NCI-H2107 (cell line): ENCODE results near the gene ZC3H11A.
"Not testable (repeated sequence)": the region's sequence is repeated elsewhere in the genome, so short reads cannot be mapped to it uniquely, and the experiment has no call there.

Experiments used
- DNase-seq: peaks from one replicate; lab custom pipeline; 2025; lab: John Stamatoyannopoulos, UW

Gene ZC3H11A

GRCh38 chr1:203781962-203782361 is 13.5 kb upstream of the ZC3H11A start:
- DNase-seq, result no peak

GRCh38 chr1:203789966-203790365 is 5.5 kb upstream of the ZC3H11A start:
- no peak for DNase-seq

DNA sequence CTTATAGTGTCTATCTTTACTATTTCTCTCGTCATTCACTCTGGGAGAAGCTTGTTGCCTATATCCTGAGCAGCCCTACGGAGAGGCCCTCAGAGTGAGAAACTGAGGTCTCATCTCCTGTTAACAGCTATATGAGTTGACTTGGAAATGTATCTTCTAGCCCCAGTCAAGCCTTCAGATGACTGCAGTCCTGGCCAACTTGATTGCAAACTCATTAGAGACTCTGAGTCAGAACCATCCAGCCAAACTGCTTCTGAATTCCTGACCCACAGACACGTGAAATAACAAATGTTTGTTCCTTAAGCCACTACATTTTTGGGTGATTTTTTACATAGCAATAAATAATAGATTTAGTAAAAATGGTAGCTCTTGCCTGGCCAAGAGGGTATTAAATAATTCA is 3.9 kb upstream of the ZC3H11A start:
- no peak for DNase-seq

GRCh38 chr1:203792486-203792885 is 2.9 kb upstream of the ZC3H11A start:
- DNase-seq, result no peak

DNA sequence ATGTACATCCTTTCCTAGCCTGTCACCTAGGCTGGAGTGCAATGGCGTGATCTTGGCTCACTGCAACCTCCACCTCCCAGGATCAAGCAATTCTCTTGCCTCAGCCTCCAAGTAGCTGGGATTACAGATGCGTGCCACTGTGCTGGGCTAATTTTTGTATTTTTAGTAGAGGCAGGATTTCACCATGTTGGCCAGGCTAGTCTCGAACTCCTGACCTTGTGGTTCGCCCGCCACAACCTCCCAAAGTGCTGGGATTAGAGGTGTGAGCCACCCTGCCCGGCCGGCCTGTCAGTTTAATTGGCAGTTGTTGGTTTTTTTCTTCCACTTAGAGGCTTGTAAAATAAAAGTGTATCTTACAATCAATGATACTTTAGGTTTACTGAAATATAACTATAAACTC is 1.9 kb upstream of the ZC3H11A start:
- not testable (repeated sequence) for DNase-seq

- no peak for DNase-seq
These were observed 521 bp upstream of the ZC3H11A start for GRCh38 chr1:203794764-203795440.

GRCh38 chr1:203796236-203796605 is 798 bp downstream of the ZC3H11A start:
- no peak for DNase-seq

DNA sequence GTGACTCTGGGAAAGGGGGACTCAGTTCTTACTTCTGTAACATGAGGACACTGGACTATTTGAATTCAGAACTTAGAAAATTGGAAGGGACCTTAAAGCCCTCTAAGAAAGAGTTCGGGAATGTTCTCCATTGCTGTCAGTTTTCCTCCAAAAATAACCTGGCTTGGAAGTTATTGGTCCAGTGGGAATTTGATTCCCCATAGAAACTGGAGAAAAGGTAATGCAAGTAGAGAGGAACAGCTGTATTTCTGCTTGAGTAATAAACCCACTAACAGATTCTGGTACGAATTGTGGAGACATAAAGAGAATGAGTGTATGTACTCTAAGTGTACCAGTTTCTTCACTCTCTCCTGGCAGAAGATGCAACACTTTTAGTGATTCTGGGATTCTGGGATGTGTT is 1.8 kb downstream of the ZC3H11A start:
- DNase-seq, result no peak

GRCh38 chr1:203797948-203798655 is 2.7 kb downstream of the ZC3H11A start:
- no peak for DNase-seq

GRCh38 chr1:203799157-203799556 is 3.7 kb downstream of the ZC3H11A start:
- no peak for DNase-seq

GRCh38 chr1:203799971-203800370 is 4.5 kb downstream of the ZC3H11A start:
- DNase-seq, result no peak

DNA sequence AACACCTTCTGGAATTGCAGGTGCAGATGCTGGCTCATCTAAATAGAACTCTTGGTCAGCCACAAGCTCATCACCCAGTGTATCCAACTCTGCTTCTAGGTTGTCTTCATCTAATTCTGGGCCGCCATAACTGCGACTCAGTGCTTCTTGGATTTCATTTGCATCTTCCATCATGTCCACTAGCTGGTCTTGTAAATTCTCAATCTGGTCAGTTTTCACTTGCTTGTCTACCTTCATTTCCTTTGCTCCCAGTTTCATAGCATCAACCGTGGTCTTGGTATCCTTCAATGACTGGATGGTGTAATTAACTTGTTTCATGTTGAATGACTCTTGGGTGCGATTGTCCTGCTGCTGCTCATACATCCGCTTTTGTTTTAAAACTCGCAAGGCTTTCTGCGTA is 10.3 kb downstream of the ZC3H11A start:
- DNase-seq, result no peak

- DNase-seq, result no peak
These were observed 11.8 kb downstream of the ZC3H11A start for GRCh38 chr1:203807196-203807595.

- DNase-seq, result no peak
These were observed 18.3 kb downstream of the ZC3H11A start for GRCh38 chr1:203813581-203814341.

DNA sequence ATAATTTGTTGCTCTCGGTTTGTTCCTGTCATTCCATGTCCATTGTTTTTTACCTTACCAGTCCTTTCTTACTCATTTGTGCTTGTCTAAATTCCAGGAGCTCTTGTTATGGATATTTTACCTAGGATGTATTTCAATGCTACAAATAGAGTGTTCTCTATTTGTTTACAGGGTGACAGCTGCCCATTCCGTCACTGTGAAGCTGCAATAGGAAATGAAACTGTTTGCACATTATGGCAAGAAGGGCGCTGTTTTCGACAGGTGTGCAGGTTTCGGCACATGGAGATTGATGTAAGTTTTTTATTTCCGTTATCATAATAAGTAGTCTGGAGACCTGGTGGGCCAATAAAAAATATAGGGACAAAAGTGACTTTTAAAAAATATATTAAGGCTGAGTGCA is 23.0 kb downstream of the ZC3H11A start:
- no peak for DNase-seq

- DNase-seq, result no peak
These were observed 27.9 kb downstream of the ZC3H11A start for GRCh38 chr1:203823306-203823705.

DNA sequence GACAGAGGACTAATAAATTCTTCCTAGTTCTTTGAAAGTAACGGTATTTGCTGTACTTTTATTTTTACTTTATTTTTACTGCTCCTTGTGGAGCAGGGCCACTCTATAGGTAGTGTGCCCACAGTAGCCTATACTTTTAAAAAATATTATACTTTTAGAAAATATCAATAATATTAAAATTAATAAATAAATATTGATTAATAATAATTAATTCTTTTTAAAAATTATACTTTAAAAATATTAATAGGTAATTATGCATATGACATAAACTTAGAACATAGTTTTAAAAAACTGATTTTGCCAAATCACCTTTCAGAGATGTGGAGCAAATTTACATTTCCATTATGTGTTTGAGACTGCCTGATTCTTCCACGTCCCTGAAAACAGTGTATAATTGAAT is 30.8 kb downstream of the ZC3H11A start:
- DNase-seq, result no peak

DNA sequence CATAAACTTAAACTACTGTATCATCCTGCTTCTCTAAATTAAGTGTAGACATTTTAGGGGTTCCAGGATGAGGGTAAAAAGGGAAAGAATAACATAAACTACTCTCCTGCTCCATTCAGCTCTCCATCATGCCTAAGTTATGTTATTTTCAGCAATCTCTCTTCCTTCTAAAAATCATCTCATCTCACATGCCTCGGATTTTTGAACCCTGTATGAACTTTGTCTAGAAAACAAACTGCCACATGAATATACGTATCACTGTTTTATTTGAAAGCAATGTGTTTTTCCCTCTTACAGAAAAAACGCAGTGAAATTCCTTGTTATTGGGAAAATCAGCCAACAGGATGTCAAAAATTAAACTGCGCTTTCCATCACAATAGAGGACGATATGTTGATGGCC is 32.6 kb downstream of the ZC3H11A start:
- no peak for DNase-seq

DNA sequence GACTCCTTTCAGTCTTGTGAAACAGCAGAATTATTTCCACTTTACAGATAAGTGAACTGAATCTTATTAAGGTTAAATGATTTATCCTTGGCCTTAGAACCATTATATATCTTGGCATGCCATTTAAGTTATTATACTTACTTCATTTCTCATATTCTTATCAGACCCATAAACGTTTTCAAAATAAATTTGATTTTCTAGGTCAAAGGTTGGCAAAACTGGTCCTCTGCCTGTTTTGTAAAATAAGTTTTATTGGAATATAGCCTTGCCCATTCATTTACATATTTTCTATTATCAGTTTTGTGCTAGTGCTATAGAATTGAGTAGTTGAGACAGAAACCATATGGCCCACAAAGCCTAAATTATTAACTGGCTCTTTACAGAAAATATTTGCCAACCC is 33.1 kb downstream of the ZC3H11A start:
- no peak for DNase-seq

- not testable (repeated sequence) for DNase-seq
These were observed 33.8 kb downstream of the ZC3H11A start for GRCh38 chr1:203829247-203829646.

DNA sequence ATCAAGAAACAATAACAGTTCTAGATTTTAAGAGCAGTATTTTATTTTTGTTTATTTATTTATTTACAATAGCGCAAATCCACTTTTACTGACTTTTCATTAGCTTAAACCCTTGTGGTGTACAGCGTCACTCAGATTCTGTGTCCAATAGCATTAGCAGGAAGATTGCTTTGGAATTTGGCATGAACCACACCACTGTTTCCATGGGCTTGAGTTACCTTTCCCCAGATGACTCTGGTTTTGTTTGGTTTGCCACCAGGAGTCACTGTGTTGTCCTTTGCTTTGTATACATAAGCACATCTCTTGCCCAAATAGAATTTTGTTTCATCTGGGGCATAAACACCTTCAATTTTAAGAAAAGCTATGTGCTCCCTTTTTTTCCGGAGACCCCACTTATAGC is 40.1 kb downstream of the ZC3H11A start:
- no peak for DNase-seq

DNA sequence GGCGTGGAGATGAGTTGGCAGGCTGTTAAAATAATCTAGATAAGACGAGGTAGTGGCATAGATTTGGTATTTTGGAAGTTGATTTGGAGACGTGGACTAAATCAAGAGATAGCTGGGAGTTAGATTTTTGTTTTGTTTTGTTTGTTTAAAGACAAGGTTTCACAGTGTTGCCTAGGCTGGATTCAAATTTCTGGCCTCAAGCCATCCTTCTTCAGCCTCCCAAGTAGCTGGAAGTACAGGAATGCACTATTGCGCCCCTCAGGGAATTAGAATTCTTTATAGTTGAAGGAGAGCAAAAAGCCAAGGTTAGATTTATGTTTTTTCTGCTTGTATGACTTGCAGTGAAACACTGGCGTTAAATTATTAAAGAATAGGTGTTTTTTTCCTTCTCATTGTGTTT is 43.7 kb downstream of the ZC3H11A start:
- no peak for DNase-seq

- DNase-seq, result no peak
These were observed 44.9 kb downstream of the ZC3H11A start for GRCh38 chr1:203840208-203840808.
